SK-N-MC (cell line): ENCODE data around the gene TSHZ2.

ENCODE experiments used
- EZH2 ChIP-seq: fragments of 200-600 bp; sonication (generic); IDR thresholded peaks from one replicate; pipeline ENCODE4 v1.6.1; 2017; ENCODE audit warnings: antibody characterized with exemption
- POLR2AphosphoS5 ChIP-seq: IDR thresholded peaks from 2 replicates; pipeline ENCODE4 v1.6.1; 2012; ENCODE audit warnings: mild to moderate bottlenecking, low read depth, low read length, borderline replicate concordance

- no peak for TF ChIP-seq POLR2AphosphoS5
- no peak for TF ChIP-seq EZH2
These were observed 311.4 kb downstream of the TSHZ2 start for GRCh38 chr20:53283597-53283996.
